SK-N-SH (cell line): ENCODE results near the gene OPRM1. TPM values are rescaled to one million over a fixed set of nuclear protein-coding genes. Genes with fewer than 3 reads are reported as not detected.

ENCODE experiments used
- CTCF ChIA-PET: fragments of 300-600, 350-600 bp; formaldehyde crosslinking; extraction: SDS; loops from one replicate; lab custom pipeline; 2021; lab: Yijun Ruan, JAX
- POLR2A ChIA-PET: fragments of 350-600 bp; sonication (Branson Sonifier 250); formaldehyde crosslinking; extraction: SDS; loops from one replicate; lab custom pipeline; 2020; ENCODE audit warnings: antibody characterized with exemption, inconsistent platforms; lab: Yijun Ruan, JAX
- DNase-seq: peaks from one replicate; pipeline ENCODE4 v3.0.0; 2012
- H2AFZ ChIP-seq: fragments of 200-600 bp; sonication (generic); 2 replicates; pipeline ENCODE4 v1.8.1; 2016; ENCODE audit warnings: antibody characterized with exemption, mild to moderate bottlenecking, low read depth
- H3F3A ChIP-seq: fragments of 200-600 bp; sonication (generic); replicated peaks from 2 replicates; pipeline ENCODE3; 2016; ENCODE audit warnings: antibody characterized with exemption, mild to moderate bottlenecking; ENCODE audit not compliant: insufficient read depth
- H3K27ac ChIP-seq, 2 experiments: fragments of 200-500 bp in 1 of 2; fragments of 200-600 bp in 1 of 2; sonication (Bioruptor generic) in 1 of 2; sonication (generic), shearing (Covaris generic) in 1 of 2; 2 replicates each; pipeline versions ENCODE4 v1.5.1 to v1.6.1; 2014 to 2016; ENCODE audit warnings: low read depth in 2 of 2, inconsistent platforms in 1 of 2, low read length in 1 of 2, mild to moderate bottlenecking in 1 of 2, mixed read lengths in 1 of 2
- H3K27me3 ChIP-seq: fragments of 200-600 bp; sonication (generic), shearing (Covaris generic); 2 replicates; pipeline ENCODE4 v1.6.1; 2016; ENCODE audit warnings: mixed run types; ENCODE audit not compliant: insufficient read depth
- H3K36me3 ChIP-seq, 2 experiments: fragments of 200-500 bp in 1 of 2; fragments of 200-600 bp in 1 of 2; sonication (Bioruptor generic) in 1 of 2; sonication (generic) in 1 of 2; replicated peaks in 1 of 2; 2 replicates each; pipeline versions ENCODE3 to v1.5.1; 2014 to 2016; ENCODE audit warnings: low read length in 1 of 2, mild to moderate bottlenecking in 1 of 2; ENCODE audit not compliant: insufficient read depth in 2 of 2, control insufficient read depth in 1 of 2
- H3K4me1 ChIP-seq, 2 experiments: fragments of 200-500 bp in 1 of 2; fragments of 200-600 bp in 1 of 2; sonication (Bioruptor generic) in 1 of 2; sonication (generic), shearing (Covaris generic) in 1 of 2; 2 replicates each; pipeline versions ENCODE4 v1.5.1 to v1.6.1; 2014 to 2016; ENCODE audit warnings: low read depth in 1 of 2, low read length in 1 of 2, mixed run types in 1 of 2; ENCODE audit not compliant: insufficient read depth in 2 of 2, control insufficient read depth in 1 of 2
- H3K4me2 ChIP-seq: fragments of 200-600 bp; sonication (generic), shearing (Covaris generic); 2 replicates; pipeline ENCODE4 v1.6.1; 2017; ENCODE audit warnings: mixed run types
- H3K4me3 ChIP-seq, 2 experiments: fragments of 200-500 bp in 1 of 2; fragments of 200-600 bp in 1 of 2; sonication (Bioruptor generic) in 1 of 2; sonication (generic), shearing (Covaris generic) in 1 of 2; 2 replicates each; pipeline versions ENCODE4 v1.5.1 to v1.8.1; 2014 to 2016; ENCODE audit warnings: low read depth in 2 of 2, inconsistent platforms in 1 of 2, low read length in 1 of 2, mild to moderate bottlenecking in 1 of 2, mixed read lengths in 1 of 2, moderate library complexity in 1 of 2
- H3K79me2 ChIP-seq: fragments of 200-600 bp; sonication (generic); 2 replicates; pipeline ENCODE4 v1.8.1; 2017; ENCODE audit warnings: mild to moderate bottlenecking; ENCODE audit not compliant: insufficient read depth
- H3K9ac ChIP-seq: fragments of 200-600 bp; sonication (generic); 2 replicates; pipeline ENCODE4 v1.6.1; 2017; ENCODE audit warnings: mixed run types
- H3K9me2 ChIP-seq: fragments of 200-600 bp; sonication (generic); 2 replicates; pipeline ENCODE4 v1.6.1; 2017; ENCODE audit warnings: mixed run types
- H3K9me3 ChIP-seq: fragments of 200-600 bp; sonication (generic); 2 replicates; pipeline ENCODE4 v1.6.1; 2017; ENCODE audit warnings: mixed run types, mild to moderate bottlenecking, moderate library complexity
- H4K20me1 ChIP-seq: fragments of 200-600 bp; sonication (generic); 2 replicates; pipeline ENCODE4 v1.6.1; 2017; ENCODE audit warnings: mild to moderate bottlenecking, mixed run types; ENCODE audit not compliant: insufficient read depth
- ELF1 ChIP-seq: IDR thresholded peaks from 2 replicates; pipeline ENCODE4 v1.4.0; 2012
- EP300 ChIP-seq, 2 experiments: IDR thresholded peaks; 2 replicates each; pipeline versions ENCODE4 v1.4.0 to v1.6.1; 2012; ENCODE audit warnings: borderline replicate concordance in 1 of 2, low read depth in 1 of 2, low read length in 1 of 2
- FOXJ3 ChIP-seq: sonication (generic); formaldehyde crosslinking; IDR thresholded peaks from 2 replicates; pipeline ENCODE4 v1.5.1; 2020; ENCODE audit warnings: mild to moderate bottlenecking, missing genetic modification reagents
- GATA2 ChIP-seq: sonication (generic); formaldehyde crosslinking; IDR thresholded peaks from 2 replicates; pipeline ENCODE4 v1.5.0; 2020; ENCODE audit warnings: mild to moderate bottlenecking, missing genetic modification reagents
- MEF2A ChIP-seq: IDR thresholded peaks from 2 replicates; pipeline ENCODE4 v1.4.0; 2012; ENCODE audit warnings: low read depth, borderline replicate concordance
- MXI1 ChIP-seq: IDR thresholded peaks from 2 replicates; pipeline ENCODE4 v1.6.1; 2012; ENCODE audit warnings: mild to moderate bottlenecking, low read depth, low read length, improper control_type of control experiment
- RAD21 ChIP-seq: IDR thresholded peaks from 2 replicates; pipeline ENCODE4 v1.6.1; 2012; ENCODE audit warnings: mild to moderate bottlenecking, low read length
- RFX5 ChIP-seq: IDR thresholded peaks from 2 replicates; pipeline ENCODE4 v1.6.1; 2012; ENCODE audit warnings: mild to moderate bottlenecking, improper control_type of control experiment, low read length
- RXRA ChIP-seq: IDR thresholded peaks from 2 replicates; pipeline ENCODE4 v1.4.0; 2012; ENCODE audit warnings: low read depth, mild to moderate bottlenecking, borderline replicate concordance
- TEAD4 ChIP-seq: IDR thresholded peaks from 2 replicates; pipeline ENCODE4 v1.4.0; 2012; ENCODE audit warnings: mild to moderate bottlenecking, borderline replicate concordance; ENCODE audit not compliant: insufficient read depth
- WGBS: methylation state at CpG from one replicate; pipeline ENCODE4 v1.1.6; 2017; ENCODE audit warnings: low lambda C conversion rate; 5-methylcytosine and 5-hydroxymethylcytosine counted together
- polyA plus RNA-seq, 3 experiments: library from polyadenylated mRNA; depleted of rRNA; stranded (reverse); fragments of >200 nt; gene quantifications; 2 replicates each; pipeline ENCODE4 v1.2.3, GENCODE V29; 2012
- TF ChIP-seq, protein P1 (sequence below): IDR thresholded peaks from 2 replicates; pipeline ENCODE4 v1.4.0; 2012; ENCODE audit warnings: low read depth, borderline replicate concordance
- TF ChIP-seq, protein P2 (sequence below): fragments of 150-350 bp; IDR thresholded peaks from 2 replicates; pipeline ENCODE4 v1.6.1; 2016; ENCODE audit warnings: mild to moderate bottlenecking, low read depth, low read length

Gene OPRM1
- polyA plus RNA-seq, 1 of the 3 experiments (the other 2 are of a cell fraction), result 0.15 TPM

DNA sequence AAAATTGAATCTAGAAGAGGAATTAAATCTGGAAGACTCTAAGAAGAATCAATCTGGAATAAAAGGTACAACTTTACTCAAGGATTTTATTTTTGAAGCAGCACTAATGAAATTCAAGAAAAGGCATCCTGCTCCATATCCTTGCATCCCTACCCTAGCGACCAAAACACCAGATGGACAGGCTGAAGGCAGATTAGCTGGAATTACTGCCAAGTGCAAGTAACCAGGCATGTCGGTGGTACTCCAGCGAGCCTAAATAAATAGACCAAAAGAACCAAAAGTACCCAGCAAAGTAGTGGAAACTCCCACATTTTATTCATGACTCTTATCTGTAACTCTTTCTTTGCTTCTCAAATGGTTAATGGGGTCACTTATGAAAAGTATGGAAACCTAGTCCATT is 21.0 kb downstream of the OPRM1 start:
- TF ChIP-seq RFX5 (no peak), ELF1 (no peak), GATA2 (CRISPR knock-in tag) (no peak), EP300 (IDR thresholded peaks at IDR 0.05; ENCODE audit: borderline replicate concordance in 1 of 2, low read depth in 1 of 2, low read length in 1 of 2) (no peak)
- TF ChIP-seq, protein P1, sequence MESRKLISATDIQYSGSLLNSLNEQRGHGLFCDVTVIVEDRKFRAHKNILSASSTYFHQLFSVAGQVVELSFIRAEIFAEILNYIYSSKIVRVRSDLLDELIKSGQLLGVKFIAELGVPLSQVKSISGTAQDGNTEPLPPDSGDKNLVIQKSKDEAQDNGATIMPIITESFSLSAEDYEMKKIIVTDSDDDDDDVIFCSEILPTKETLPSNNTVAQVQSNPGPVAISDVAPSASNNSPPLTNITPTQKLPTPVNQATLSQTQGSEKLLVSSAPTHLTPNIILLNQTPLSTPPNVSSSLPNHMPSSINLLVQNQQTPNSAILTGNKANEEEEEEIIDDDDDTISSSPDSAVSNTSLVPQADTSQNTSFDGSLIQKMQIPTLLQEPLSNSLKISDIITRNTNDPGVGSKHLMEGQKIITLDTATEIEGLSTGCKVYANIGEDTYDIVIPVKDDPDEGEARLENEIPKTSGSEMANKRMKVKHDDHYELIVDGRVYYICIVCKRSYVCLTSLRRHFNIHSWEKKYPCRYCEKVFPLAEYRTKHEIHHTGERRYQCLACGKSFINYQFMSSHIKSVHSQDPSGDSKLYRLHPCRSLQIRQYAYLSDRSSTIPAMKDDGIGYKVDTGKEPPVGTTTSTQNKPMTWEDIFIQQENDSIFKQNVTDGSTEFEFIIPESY, result no peak
- TF ChIP-seq, protein P2, sequence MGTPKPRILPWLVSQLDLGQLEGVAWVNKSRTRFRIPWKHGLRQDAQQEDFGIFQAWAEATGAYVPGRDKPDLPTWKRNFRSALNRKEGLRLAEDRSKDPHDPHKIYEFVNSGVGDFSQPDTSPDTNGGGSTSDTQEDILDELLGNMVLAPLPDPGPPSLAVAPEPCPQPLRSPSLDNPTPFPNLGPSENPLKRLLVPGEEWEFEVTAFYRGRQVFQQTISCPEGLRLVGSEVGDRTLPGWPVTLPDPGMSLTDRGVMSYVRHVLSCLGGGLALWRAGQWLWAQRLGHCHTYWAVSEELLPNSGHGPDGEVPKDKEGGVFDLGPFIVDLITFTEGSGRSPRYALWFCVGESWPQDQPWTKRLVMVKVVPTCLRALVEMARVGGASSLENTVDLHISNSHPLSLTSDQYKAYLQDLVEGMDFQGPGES, result no peak
- peaks cover 0 to 2% of the 10 kb centered on the region in 2 experiments; a peak in 1 of 4 replicates for H3K4me1 ChIP-seq
- no peak overlapping the region for H2AFZ ChIP-seq
- H3K79me2 ChIP-seq, result no peaks in the 10 kb centered on the region
- no peak overlapping the region for H3K4me2 ChIP-seq
- no peak for DNase-seq
- ChIA-PET CTCF (no interaction called here), POLR2A (no interaction called here)
- H3K9me2 ChIP-seq, result no peaks in the 10 kb centered on the region
- H3K9me3 ChIP-seq, result no peaks in the 10 kb centered on the region
- H3K9ac ChIP-seq, result no peak overlapping the region
- H3K4me3 ChIP-seq, result no peak overlapping the region
- peaks cover 0 to 4% of the 10 kb centered on the region in 2 experiments for H3K36me3 ChIP-seq
- no peaks in the 10 kb centered on the region for H3F3A ChIP-seq
- H4K20me1 ChIP-seq, result no peaks in the 10 kb centered on the region
- no peak overlapping the region for H3K27ac ChIP-seq
- WGBS, result 38% methylated on average over 3 of the region's 3 CpGs
- H3K27me3 ChIP-seq, result no peaks in the 10 kb centered on the region

DNA sequence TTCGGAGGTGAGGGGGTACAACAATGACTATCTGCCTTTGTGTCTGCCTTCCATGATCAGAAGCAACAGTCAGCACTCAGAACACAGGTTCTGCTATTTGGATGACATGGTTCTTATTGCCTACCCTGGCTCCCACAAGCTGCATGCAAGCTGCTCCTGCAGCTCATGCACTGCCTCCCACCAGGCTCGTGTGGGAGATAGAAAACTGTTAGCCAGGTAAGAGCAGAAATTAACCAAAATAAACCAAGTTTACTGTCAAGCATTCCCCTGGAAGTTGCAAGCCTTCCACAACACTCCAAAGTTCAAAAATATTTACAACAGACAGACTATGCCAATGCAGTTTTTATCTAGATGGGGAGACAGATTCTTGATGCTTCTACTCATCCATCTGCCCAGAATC is 31.0 kb downstream of the OPRM1 start:
- CTCF ChIA-PET, result no interaction called here

More for the DNA sequence above, 31.0 kb downstream of the OPRM1 start:
- no peaks in the 10 kb centered on the region for H3K9me3 ChIP-seq
- H3K79me2 ChIP-seq, result no peaks in the 10 kb centered on the region
- H3K27me3 ChIP-seq, result no peaks in the 10 kb centered on the region
- no peaks in the 10 kb centered on the region for H4K20me1 ChIP-seq
- POLR2A ChIA-PET, result no interaction called here
- H3K9ac ChIP-seq, result no peak overlapping the region
- H2AFZ ChIP-seq, result no peak overlapping the region
- no peaks in the 10 kb centered on the region for H3K36me3 ChIP-seq
- WGBS, result 28% methylated on average over 2 of the region's 2 CpGs
- TF ChIP-seq, protein P1, result no peak
- TF ChIP-seq TEAD4 (no peak), RXRA (no peak), MXI1 (no peak), MEF2A (no peak), RAD21 (no peak), EP300 (IDR thresholded peaks at IDR 0.05; ENCODE audit: borderline replicate concordance in 1 of 2, low read depth in 1 of 2, low read length in 1 of 2) (no peak), FOXJ3 (CRISPR knock-in tag) (no peak)
- peak overlapping the region in 1 of 2 experiments; percentile 79; a peak in 2 of 4 replicates for H3K27ac ChIP-seq
- no peaks in the 10 kb centered on the region for H3K9me2 ChIP-seq
- H3K4me3 ChIP-seq, result no peak overlapping the region
- H3K4me1 ChIP-seq, result peaks cover 0 to 6% of the 10 kb centered on the region in 2 experiments; a peak in 2 of 4 replicates
- H3F3A ChIP-seq, result no peaks in the 10 kb centered on the region
- no peak for DNase-seq
- no peak overlapping the region for H3K4me2 ChIP-seq
